GM12875 (cell line): ENCODE measurements around the gene AGMAT.

Experiments used
- H3K4me3 ChIP-seq: one replicate; pipeline ENCODE4 v1.5.1; 2011; ENCODE audit warnings: low read depth, low read length, control low read depth
- TF ChIP-seq, protein P1 (sequence below): IDR thresholded peaks from 2 replicates; pipeline ENCODE4 v1.5.1; 2011; ENCODE audit warnings: low read depth, mild to moderate bottlenecking, control low read depth, inconsistent platforms, low read length, moderate library complexity, borderline replicate concordance; ENCODE audit not compliant: insufficient read depth

AGMAT gene

DNA sequence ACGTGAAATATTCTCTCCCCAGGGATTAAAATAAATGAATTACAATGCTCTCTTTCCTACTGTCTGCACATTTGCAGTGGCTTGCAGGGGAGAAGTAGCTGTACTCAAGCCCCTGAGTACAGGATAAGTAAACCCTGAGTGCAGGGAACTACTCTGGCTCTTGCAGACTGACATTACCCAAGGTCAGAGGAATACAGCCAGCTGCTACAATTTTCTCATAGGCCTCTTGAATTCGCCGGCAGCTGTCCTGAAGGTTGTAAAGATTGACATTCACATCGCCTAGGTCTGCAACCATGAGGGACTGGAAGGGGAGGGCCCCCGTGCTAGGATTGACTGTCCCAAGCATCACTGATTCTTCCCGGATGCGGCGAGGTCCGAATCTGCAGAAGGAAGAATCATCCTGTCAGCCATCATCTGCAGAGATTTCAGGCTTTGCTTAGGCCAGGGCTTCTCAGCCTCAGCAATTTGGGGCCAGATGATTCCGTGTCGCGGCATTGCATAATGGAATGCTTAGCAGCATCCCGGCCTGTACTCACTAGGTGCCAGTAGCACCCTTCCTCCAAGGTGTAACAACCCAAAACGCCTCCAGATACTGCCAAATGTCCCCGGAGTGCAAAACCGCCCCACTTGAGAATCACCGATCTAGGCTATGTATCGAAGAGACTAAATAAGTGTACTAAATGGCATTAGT lies 1.7 kb downstream of the AGMAT start:
- no peak overlapping the region for H3K4me3 ChIP-seq

DNA sequence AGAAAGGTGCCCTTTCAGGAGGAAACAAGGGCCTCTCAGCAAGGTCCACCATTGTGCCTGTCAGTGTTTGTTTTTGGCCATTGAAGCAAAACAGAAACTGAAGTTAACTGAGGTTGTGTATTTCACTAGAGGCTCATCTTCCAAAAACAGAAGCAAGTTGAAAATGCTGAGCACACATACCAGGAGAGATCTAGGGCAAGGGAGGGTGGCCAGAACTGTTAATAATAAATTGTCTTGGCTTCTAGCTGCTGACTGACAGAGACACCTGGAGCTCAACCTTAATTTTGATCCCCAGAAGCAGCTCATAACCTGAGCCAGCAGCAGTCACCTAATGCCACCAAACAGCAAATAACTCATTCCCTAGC lies 5.2 kb downstream of the AGMAT start:
- H3K4me3 ChIP-seq = no peak overlapping the region
- TF ChIP-seq, protein P1, sequence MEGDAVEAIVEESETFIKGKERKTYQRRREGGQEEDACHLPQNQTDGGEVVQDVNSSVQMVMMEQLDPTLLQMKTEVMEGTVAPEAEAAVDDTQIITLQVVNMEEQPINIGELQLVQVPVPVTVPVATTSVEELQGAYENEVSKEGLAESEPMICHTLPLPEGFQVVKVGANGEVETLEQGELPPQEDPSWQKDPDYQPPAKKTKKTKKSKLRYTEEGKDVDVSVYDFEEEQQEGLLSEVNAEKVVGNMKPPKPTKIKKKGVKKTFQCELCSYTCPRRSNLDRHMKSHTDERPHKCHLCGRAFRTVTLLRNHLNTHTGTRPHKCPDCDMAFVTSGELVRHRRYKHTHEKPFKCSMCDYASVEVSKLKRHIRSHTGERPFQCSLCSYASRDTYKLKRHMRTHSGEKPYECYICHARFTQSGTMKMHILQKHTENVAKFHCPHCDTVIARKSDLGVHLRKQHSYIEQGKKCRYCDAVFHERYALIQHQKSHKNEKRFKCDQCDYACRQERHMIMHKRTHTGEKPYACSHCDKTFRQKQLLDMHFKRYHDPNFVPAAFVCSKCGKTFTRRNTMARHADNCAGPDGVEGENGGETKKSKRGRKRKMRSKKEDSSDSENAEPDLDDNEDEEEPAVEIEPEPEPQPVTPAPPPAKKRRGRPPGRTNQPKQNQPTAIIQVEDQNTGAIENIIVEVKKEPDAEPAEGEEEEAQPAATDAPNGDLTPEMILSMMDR = no peak

More for the DNA sequence above, 1.7 kb downstream of the AGMAT start:
- TF ChIP-seq, protein P1 = no peak

DNA sequence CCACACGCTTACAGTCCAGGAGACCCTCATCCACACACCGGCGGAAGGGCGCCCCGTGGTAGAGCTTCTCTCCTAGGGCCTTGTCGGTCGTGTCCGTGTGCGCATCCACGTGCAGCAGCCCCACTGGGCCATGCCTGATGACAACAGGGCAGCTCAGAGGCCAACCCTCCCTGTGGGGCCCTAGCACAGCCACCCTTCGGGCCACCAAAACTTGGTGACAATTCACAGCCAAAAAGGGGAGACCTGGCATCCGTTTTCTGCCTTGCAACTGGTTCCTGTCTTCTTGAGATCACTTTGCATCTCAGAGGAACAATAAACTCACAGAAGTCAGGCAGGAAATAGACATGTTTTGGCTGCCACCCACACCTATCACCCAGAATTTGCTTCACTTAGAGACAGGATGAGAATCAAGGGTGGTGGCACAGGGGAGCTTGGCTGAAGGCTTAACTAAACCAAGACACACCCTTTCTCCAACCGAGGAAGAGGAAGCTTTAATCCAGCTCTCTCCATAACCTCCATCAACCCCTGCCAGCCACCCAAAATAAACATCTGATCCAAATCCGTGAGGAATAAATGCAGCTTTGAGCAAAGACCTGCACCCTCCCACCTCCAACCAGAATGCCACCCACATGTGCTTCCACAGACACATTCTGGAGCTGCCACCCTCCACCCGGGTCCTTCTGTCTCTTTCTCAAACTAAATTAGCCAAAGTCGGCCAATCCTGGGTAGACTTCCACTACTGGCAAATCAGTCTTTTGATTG lies 5.7 kb downstream of the AGMAT start:
- H3K4me3 ChIP-seq = no peak overlapping the region
- TF ChIP-seq, protein P1 = no peak

DNA sequence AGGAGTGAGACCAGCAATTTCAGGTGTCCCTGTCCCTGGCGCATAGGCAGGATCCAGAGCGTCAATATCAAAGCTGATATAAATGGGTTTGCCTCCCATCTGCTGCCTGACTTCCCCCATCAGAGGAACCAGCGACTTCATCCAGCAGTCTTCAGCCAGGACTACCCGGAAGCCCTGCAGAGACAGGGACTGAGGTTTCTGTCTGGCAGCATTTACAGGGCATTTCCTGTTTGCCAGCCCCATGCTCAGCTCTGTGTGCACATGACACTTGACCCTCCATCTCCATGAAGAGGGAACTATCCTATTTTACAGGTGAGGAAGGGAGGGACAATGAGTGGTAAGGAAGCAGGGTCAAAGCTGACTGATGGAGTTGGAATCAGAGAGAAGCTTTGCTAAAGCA lies 7.2 kb downstream of the AGMAT start:
- TF ChIP-seq, protein P1 = no peak
- H3K4me3 ChIP-seq = no peak overlapping the region

DNA sequence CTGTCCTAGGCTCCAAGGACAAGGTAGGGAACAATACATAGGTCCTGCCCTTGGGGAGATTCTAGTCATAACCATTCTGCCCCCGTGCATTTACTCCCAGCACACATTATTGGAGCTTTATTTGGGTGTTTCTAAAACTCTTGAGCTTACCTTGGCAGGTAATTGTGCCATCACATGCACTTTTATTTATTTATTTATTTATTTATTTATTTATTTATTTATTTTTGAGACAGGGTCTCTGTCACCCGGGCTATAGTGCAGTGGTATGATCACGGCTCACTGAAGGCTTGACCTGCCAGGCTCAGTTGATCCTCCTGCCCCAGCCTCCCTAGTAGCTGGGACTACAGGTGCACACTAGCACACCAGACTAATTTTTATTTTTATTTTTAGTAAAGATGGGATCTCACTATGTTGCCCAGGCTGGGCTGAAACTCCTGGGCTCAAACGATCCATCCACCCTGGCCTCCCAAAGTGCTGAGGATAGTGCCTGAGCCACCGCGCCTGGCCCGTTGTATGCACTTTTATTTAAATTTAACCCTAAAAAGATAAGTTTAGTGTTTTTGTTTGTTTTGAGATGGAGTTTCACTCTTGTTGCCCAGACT lies 9.2 kb downstream of the AGMAT start:
- TF ChIP-seq, protein P1 = no peak
- H3K4me3 ChIP-seq = no peak overlapping the region

DNA sequence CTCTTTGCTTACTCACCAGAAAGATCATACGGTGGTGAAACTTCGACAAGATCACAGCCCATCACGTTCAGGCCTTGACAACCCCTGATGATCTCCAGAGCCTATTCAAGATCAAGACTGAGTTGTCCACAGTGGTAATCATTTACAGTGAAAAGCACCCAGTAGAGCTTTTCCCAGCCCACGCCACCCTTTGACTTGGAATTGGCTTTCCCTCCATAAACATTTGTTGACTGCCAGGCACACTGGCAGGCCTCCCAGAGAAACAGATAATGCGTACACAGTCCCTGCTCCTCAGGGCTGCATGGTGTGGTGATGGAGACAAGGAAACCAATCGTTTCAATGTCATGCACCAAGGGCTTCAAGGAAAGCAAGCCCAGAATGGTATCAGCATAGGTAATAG lies 10.1 kb downstream of the AGMAT start:
- TF ChIP-seq, protein P1 = no peak
- no peak overlapping the region for H3K4me3 ChIP-seq
